Stimulated activated CD8-positive, alpha-beta memory T cell treated with anti-CD3 and anti-CD28 coated beads, Interleukin-4, amount 100 ng/mL, for 4 hours (primary cell): ENCODE data around the gene ABHD5.

Experiments used
- DNase-seq, 2 donors: peaks; one replicate each; pipeline ENCODE4 v3.0.0-alpha.2; 2020; ENCODE audit warnings: low read depth in 2 of 2, low spot score in 1 of 2

Gene ABHD5

GRCh38 chr3:43685921-43686320 lies 4.8 kb upstream of the ABHD5 start:
- DNase-seq = no peak

DNA sequence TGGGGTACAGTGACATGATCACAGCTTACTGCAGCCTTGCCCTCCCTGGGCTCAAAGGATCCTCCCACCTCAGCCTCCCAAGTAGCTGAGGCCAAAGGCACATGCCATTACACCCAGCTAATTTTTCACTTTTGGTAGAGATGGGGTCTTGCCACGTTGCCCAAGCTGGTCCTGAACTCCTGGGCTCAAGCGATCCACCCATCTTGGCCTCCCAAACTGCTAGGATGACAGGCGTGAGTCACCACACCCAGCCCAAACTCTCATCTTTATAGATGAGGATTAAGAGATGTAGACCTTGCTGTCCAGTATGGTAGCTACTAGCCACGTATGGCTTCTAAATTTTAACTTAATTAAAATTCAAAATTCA lies 4.4 kb upstream of the ABHD5 start:
- DNase-seq = no peak

DNA sequence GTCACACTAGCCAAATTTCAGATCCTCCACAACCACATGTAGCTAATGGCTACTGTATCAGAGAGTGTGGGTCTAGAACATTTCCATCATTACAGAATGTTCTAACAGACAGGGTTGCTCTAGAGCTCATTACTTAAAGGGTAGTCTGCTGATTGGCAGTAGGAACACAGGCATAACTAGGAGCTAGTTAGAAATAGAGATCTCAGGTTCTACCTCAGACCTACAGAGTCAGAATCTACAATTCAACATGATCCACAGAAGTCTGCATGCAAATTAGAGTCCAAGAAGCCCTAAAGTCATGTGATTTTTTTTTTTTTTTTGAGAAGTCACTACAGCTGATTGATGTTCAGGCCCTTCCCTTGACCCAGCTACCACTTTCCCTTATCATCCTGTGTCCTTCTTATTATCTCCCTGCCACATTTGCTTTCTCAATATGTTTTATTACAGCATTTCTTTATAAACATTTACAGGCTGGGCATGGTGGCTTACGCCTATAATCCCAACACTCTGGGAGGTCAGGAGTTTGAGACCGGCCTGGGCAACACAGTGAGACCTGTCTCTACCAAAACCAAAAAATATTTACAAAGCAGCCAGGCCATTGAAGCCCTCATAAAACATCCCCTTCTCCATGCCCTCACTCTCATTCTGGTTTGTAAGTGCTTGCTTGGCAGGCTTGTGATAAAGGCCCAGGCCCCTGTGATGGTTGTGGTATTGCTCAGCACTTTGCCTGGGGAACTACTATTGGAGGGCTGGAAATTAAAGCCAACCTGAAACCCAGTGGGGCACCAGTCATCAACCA lies 3.8 kb upstream of the ABHD5 start:
- DNase-seq = no peak

DNA sequence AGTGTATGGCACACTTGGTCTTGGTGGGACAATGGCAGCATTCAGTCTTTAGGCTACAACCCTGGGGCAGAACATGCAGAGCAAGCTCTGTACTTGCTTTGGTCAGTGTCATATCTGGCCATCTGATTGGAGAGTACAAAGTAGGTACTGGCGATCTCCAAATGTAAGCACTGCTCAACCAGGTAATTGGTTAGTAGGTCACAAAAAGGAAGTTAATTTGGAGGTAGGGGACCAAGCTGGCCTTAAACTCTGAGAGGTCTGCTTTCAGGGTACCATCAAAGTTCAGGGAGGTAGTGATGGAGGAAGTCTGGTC lies 3.3 kb upstream of the ABHD5 start:
- no peak for DNase-seq

GRCh38 chr3:43688245-43688650 lies 2.5 kb upstream of the ABHD5 start:
- DNase-seq = no peak

GRCh38 chr3:43689166-43689565 lies 1.6 kb upstream of the ABHD5 start:
- DNase-seq = no peak

DNA sequence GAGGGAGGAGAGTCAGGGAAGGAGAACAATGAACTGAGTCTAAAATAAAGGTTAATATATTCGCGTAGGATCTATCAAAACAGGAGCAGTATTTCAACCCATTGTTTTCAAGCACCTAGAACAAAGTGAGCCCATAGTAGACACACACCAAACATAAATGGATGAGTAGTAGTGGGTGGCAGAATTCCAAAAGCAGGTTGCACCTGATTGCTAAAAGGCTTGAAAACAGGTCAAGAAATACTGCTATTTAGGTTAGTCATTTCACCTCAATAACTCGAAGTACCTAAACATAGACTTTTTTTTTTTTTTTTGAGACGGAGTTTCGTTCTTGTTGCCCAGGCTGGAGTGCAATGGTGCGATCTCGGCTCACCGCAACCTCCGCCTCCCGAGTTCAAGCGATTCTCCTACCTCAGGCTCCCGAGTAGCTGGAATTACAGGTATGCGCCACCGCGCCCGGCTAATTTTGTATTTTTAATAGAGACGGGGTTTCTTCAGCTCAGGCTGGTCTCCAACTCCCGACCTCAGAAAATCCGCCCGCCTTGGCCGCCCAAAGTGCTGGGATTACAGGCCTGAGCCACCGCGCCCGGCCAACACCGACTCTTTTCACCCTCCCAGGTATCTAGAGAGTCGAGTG lies 855 bp upstream of the ABHD5 start:
- no peak for DNase-seq

DNA sequence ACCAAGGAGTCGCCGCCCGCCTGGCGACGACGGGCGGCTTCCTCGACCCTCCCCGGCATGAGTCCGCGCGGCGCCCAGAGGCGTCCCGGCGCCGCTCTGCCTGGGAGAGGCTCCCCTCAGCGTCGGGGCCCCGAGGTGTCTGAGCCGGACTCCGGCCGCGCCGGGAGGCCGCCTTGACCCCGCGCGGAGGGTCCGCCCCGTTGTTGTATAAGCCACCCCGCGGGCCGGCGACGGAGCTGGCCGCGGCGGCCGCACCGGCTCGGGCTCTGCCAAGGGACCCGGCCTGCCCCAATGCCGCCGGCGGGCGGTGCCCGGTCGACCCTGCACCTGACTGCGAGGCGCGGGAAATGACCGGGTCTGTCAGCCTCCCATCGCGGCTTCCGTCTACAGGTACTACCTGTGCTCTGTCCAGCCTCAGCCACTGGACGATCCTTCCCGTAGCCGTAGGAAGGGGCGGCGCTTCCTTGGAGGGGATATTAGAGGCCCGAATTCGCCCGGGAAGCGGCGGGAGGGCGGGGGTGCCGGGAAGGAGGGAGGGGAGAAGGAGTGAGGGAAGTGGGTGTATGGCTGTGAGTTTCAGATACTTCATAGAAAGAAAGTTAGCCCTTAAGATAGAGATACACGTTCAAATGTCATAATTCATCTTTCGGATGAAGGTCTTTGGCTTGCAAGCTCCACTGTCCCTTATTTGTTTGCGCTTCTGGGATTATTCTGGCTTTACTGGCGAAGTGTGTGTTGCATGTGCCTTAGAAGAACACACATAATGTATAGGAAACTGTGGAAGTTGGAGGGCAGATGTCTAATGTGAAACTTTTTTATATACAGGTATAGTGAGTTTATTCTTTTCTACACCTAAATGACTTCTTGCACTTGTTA lies 620 bp downstream of the ABHD5 start:
- peak in 1 of 2 donors; percentile 8 for DNase-seq

- no peak for DNase-seq
These were observed 1.5 kb downstream of the ABHD5 start for GRCh38 chr3:43692085-43692855.

- DNase-seq = no peak
These were observed 2.2 kb downstream of the ABHD5 start for GRCh38 chr3:43692971-43693370.

DNA sequence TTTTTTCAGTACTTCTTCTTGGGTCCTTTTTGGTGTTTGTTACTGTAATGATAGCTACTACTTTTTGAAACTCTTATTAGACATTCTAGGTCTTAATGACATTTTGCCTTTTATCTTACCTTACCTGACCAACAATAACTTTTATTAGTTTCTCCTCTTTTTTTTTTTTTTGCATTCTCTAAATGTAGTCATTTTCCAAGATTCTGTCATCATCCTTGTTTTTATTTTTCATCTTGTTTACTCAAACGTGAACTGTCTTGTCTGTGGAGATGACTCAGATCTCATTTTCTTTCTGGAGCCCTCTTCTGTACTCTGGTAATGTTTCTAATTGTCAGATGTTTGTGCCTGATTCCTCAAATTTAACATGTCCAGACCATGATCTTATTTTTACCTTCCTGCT lies 2.9 kb downstream of the ABHD5 start:
- DNase-seq = no peak

DNA sequence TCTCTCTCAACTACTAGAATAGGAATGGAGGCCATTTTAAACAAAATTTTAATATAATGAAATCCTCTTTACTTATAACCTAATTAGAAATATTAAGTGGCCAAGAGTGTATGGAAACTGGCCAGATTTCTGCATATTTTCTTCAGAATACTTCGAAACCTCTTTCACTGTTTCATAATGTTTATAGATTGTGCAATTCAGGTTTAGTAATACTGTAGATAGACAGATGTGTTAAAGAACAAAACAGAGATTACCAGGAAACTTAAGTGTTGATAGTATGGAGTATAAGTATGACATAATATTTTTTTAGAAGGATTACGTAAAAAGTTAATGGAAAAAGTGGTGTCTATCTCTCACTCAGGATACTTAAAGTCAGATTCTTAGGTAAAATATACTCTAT lies 4.7 kb downstream of the ABHD5 start:
- DNase-seq = no peak

DNA sequence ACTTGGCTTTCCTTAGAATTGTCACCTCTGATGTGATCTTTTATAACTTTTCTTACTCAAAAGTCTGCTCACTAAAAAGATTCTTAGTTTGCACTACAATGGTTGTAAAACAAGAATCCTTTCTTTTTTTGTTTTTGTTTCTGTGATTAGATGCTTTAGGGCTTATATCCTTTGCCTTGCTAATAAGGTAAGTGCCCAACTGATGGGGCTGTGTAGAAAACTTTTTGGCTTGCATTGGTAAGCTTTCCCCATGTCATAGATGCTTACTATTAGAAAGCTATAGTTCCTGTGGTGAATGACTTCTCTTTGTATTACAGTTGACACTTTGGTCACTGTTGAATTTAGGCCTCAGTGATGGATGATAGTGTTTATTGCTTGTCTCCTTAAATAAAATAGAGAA lies 5.1 kb downstream of the ABHD5 start:
- no peak for DNase-seq

- no peak for DNase-seq
These were observed 5.7 kb downstream of the ABHD5 start for GRCh38 chr3:43696441-43696840.

- DNase-seq = no peak
These were observed 6.1 kb downstream of the ABHD5 start for GRCh38 chr3:43696881-43697280.

GRCh38 chr3:43699864-43700263 lies 9.1 kb downstream of the ABHD5 start:
- DNase-seq = no peak

GRCh38 chr3:43704697-43705096 lies 14.0 kb downstream of the ABHD5 start:
- no peak for DNase-seq

- no peak for DNase-seq
These were observed 15.6 kb downstream of the ABHD5 start for GRCh38 chr3:43706342-43706741.

DNA sequence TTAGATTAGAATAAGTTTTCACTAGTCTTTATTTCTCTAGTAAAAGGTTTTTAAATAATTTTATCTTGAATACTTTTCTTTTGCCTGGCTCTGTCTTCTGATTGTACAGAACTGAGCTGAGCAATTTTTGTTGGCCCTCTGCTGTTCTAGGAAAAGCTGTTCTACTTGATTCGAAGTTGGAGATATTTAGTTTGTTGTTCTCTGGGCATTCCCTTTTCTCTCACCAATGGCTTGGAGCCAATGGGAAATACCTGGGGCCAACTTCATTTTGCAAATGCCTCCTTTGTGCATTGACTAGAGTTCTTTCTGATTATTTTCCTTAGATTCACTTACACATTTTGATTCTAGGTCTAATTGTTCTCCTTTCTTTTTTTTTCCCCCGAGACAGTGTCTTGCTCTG lies 16.5 kb downstream of the ABHD5 start:
- DNase-seq = no peak

GRCh38 chr3:43707998-43708397 lies 17.3 kb downstream of the ABHD5 start:
- no peak for DNase-seq

GRCh38 chr3:43709022-43709421 lies 18.3 kb downstream of the ABHD5 start:
- no peak for DNase-seq
